ENCODE measurements around the gene ZNF516.

DNA sequence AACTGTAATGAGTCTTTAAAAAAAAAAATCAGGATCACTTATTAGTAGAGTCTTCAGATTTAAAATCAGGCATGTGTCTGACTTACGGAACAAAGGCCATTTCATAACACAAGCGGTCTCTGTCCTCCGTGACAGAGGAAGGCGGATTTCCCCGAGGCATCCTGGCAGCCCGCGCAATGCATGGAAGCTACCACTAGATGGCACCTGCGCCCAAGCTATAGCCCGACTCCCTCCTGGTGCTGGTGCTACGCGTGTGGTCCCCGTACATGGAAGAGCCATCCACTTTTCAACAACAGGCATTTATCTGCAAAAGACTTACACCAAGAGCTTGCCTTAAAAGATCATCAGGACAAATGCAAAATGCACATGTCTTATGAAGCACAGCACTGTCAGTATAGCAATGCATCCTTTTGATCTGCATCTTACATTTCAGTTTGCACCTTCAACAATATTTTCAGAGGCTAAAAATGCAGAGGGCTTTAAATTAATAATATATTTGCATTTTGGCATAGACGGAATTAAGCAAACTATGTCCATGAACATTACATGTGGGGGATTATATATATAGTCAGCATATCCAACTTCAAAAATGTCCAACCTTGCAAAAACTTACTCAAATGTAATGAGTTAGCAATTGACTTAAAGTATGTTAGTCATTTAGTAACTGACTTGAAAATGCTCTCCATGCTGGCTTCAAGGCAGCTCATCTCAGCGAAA is 96.0 kb downstream of the ZNF516 start:
- TF ChIP-seq, protein P1, sequence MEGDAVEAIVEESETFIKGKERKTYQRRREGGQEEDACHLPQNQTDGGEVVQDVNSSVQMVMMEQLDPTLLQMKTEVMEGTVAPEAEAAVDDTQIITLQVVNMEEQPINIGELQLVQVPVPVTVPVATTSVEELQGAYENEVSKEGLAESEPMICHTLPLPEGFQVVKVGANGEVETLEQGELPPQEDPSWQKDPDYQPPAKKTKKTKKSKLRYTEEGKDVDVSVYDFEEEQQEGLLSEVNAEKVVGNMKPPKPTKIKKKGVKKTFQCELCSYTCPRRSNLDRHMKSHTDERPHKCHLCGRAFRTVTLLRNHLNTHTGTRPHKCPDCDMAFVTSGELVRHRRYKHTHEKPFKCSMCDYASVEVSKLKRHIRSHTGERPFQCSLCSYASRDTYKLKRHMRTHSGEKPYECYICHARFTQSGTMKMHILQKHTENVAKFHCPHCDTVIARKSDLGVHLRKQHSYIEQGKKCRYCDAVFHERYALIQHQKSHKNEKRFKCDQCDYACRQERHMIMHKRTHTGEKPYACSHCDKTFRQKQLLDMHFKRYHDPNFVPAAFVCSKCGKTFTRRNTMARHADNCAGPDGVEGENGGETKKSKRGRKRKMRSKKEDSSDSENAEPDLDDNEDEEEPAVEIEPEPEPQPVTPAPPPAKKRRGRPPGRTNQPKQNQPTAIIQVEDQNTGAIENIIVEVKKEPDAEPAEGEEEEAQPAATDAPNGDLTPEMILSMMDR (IDR thresholded peaks at IDR 0.05; ENCODE audit: low read depth, low read length, missing input control): peak; percentile 99
- TF ChIP-seq, protein P2, sequence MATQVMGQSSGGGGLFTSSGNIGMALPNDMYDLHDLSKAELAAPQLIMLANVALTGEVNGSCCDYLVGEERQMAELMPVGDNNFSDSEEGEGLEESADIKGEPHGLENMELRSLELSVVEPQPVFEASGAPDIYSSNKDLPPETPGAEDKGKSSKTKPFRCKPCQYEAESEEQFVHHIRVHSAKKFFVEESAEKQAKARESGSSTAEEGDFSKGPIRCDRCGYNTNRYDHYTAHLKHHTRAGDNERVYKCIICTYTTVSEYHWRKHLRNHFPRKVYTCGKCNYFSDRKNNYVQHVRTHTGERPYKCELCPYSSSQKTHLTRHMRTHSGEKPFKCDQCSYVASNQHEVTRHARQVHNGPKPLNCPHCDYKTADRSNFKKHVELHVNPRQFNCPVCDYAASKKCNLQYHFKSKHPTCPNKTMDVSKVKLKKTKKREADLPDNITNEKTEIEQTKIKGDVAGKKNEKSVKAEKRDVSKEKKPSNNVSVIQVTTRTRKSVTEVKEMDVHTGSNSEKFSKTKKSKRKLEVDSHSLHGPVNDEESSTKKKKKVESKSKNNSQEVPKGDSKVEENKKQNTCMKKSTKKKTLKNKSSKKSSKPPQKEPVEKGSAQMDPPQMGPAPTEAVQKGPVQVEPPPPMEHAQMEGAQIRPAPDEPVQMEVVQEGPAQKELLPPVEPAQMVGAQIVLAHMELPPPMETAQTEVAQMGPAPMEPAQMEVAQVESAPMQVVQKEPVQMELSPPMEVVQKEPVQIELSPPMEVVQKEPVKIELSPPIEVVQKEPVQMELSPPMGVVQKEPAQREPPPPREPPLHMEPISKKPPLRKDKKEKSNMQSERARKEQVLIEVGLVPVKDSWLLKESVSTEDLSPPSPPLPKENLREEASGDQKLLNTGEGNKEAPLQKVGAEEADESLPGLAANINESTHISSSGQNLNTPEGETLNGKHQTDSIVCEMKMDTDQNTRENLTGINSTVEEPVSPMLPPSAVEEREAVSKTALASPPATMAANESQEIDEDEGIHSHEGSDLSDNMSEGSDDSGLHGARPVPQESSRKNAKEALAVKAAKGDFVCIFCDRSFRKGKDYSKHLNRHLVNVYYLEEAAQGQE (IDR thresholded peaks at IDR 0.05): no peak
- TF ChIP-seq, protein P3, sequence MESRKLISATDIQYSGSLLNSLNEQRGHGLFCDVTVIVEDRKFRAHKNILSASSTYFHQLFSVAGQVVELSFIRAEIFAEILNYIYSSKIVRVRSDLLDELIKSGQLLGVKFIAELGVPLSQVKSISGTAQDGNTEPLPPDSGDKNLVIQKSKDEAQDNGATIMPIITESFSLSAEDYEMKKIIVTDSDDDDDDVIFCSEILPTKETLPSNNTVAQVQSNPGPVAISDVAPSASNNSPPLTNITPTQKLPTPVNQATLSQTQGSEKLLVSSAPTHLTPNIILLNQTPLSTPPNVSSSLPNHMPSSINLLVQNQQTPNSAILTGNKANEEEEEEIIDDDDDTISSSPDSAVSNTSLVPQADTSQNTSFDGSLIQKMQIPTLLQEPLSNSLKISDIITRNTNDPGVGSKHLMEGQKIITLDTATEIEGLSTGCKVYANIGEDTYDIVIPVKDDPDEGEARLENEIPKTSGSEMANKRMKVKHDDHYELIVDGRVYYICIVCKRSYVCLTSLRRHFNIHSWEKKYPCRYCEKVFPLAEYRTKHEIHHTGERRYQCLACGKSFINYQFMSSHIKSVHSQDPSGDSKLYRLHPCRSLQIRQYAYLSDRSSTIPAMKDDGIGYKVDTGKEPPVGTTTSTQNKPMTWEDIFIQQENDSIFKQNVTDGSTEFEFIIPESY (IDR thresholded peaks at IDR 0.05): no peak
- TF ChIP-seq FOXA1 (IDR thresholded peaks at IDR 0.05) (no peak), EGR1 (IDR thresholded peaks at IDR 0.05; ENCODE audit: low read depth in 2 of 2) (no peak), YY1 (IDR thresholded peaks at IDR 0.05) (no peak), RAD21 (IDR thresholded peaks at IDR 0.05) (peak; percentile 99 to 100), GABPA (IDR thresholded peaks at IDR 0.05 in 1 of 2, conservative IDR thresholded peaks at IDR 0.05 in 1 of 2) (no peak), JUND (IDR thresholded peaks at IDR 0.05) (no peak), NR2F2 (IDR thresholded peaks at IDR 0.05) (no peak), HNF4G (IDR thresholded peaks at IDR 0.05) (peak; percentile 7), SP1 (IDR thresholded peaks at IDR 0.05) (peak; percentile 17)
- TF ChIP-seq, protein P4, sequence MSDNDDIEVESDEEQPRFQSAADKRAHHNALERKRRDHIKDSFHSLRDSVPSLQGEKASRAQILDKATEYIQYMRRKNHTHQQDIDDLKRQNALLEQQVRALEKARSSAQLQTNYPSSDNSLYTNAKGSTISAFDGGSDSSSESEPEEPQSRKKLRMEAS (IDR thresholded peaks at IDR 0.05): no peak
- TF ChIP-seq, protein P5, sequence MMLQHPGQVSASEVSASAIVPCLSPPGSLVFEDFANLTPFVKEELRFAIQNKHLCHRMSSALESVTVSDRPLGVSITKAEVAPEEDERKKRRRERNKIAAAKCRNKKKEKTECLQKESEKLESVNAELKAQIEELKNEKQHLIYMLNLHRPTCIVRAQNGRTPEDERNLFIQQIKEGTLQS (IDR thresholded peaks at IDR 0.05): no peak

Measured in liver (tissue), 3 donors.